ENCODE data around the gene PPM1D.

The PPM1D gene

DNA sequence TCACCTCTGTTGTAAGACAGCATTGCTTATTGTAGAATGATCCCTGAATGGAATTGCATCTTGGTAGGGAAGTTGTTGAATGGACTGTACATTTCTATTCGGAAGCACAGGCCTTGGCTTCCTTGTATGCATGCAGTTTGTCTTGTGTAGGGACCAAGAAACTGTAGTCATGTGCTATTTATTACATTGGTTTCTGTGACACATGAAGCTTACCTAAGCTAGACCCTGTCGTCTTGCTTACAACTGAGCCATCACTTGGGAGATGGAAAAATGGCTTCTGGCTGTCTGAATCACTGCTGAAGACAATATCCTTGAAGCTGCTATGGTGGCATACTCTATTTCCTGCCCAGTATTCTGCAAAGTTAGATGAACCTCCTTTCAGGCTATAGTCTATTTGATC lies 29.1 kb downstream of the PPM1D start:
- no peak for DNase-seq (ENCODE audit: low read depth, low spot score)
- H3K4me3 ChIP-seq (ENCODE audit: low read depth, low read length), result no peak overlapping the region
- TF ChIP-seq, protein P1, sequence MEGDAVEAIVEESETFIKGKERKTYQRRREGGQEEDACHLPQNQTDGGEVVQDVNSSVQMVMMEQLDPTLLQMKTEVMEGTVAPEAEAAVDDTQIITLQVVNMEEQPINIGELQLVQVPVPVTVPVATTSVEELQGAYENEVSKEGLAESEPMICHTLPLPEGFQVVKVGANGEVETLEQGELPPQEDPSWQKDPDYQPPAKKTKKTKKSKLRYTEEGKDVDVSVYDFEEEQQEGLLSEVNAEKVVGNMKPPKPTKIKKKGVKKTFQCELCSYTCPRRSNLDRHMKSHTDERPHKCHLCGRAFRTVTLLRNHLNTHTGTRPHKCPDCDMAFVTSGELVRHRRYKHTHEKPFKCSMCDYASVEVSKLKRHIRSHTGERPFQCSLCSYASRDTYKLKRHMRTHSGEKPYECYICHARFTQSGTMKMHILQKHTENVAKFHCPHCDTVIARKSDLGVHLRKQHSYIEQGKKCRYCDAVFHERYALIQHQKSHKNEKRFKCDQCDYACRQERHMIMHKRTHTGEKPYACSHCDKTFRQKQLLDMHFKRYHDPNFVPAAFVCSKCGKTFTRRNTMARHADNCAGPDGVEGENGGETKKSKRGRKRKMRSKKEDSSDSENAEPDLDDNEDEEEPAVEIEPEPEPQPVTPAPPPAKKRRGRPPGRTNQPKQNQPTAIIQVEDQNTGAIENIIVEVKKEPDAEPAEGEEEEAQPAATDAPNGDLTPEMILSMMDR (IDR thresholded peaks at IDR 0.05; ENCODE audit: low read depth, low read length), result no peak
- in situ Hi-C loops (cut with HindIII; ENCODE audit: low sequenced_read_pairs), result no loop called here

DNA sequence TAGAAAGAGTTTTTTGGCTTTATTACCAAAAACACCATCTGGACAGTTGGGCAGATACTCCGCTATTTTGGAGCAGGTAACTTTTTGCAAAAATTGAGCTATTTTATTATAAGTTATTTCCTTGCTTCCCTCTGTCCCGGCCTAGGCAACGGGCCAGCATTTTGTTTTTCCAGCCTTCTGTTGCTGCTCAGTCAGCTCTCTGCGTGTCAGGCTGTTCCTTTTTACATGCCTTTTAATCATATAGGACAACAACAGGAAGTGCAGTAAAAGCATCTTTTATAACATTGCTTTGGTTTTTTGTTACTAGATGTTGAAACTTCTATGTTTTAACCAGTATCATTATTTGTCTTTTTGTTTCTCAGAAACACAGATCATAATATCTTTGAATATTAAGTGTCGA lies 30.4 kb downstream of the PPM1D start:
- TF ChIP-seq, protein P1 (IDR thresholded peaks at IDR 0.05; ENCODE audit: low read depth, low read length), result no peak
- DNase-seq (ENCODE audit: low read depth, low spot score), result peak; percentile 20
- in situ Hi-C loops (cut with HindIII; ENCODE audit: low sequenced_read_pairs), result no loop called here
- H3K4me3 ChIP-seq (ENCODE audit: low read depth, low read length), result no peak overlapping the region

DNA sequence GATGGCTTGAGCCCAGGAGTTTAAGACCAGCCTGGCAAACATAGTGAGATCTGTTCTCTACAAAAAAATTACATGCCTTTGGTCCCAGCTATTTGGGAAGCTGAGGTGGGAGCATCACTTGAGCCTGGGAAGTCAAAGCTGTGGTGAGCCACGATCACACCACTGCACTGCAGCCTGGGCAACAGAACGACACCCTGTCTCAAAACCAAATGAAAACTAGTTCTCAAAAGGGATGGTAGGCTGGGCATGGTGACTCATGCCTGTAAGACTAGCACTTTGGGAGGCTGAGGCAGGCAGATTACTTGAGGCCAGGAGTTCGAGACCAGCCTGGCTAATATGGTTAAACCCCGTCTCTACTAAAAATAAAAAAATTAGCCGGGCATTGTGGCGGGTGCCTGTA lies 31.1 kb downstream of the PPM1D start:
- in situ Hi-C loops (cut with HindIII; ENCODE audit: low sequenced_read_pairs), result no loop called here
- no peak overlapping the region for H3K4me3 ChIP-seq (ENCODE audit: low read depth, low read length)
- TF ChIP-seq, protein P1 (IDR thresholded peaks at IDR 0.05; ENCODE audit: low read depth, low read length), result no peak
- peak; percentile 23 for DNase-seq (ENCODE audit: low read depth, low spot score)

DNA sequence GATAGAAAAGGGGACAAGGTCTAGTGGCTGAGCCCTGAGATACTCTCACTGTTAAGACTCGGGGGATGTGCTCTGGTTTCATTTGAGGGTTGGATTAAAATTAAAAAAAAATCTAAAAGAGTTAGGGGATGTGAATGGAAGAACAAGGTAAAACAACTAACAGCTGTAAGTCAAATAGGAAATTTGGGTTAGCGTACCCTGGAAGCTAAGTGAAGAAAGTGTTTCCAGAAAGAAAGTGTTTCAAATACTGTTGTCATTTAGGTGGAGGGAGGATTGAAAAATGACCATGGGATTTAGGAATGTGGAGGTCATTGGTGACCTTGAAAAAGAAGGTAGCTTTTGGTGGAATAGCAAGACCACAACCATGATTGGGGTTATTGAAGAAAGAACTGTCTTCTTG lies 37.7 kb downstream of the PPM1D start:
- TF ChIP-seq, protein P1 (IDR thresholded peaks at IDR 0.05; ENCODE audit: low read depth, low read length), result no peak
- DNase-seq (ENCODE audit: low read depth, low spot score), result no peak
- in situ Hi-C loops (cut with HindIII; ENCODE audit: low sequenced_read_pairs), result no loop called here
- H3K4me3 ChIP-seq (ENCODE audit: low read depth, low read length), result no peak overlapping the region

DNA sequence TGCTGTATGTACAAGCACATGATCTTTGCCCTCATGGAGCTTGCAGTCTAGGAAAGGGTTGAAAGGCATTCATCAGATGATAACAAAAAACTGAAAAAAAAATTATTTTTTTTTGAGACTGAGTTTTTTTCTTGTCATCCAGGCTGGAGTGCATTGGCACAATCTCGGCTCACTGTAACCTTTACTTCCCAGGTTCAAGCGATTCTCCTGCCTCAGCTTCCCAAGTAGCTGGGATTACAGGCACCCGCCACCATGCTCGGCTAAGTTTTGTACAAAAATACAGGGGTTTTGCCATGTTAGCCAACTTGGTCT lies 39.0 kb downstream of the PPM1D start:
- in situ Hi-C loops (cut with HindIII; ENCODE audit: low sequenced_read_pairs), result no loop called here
- DNase-seq (ENCODE audit: low read depth, low spot score), result no peak
- TF ChIP-seq, protein P1 (IDR thresholded peaks at IDR 0.05; ENCODE audit: low read depth, low read length), result no peak
- H3K4me3 ChIP-seq (ENCODE audit: low read depth, low read length), result no peak overlapping the region

DNA sequence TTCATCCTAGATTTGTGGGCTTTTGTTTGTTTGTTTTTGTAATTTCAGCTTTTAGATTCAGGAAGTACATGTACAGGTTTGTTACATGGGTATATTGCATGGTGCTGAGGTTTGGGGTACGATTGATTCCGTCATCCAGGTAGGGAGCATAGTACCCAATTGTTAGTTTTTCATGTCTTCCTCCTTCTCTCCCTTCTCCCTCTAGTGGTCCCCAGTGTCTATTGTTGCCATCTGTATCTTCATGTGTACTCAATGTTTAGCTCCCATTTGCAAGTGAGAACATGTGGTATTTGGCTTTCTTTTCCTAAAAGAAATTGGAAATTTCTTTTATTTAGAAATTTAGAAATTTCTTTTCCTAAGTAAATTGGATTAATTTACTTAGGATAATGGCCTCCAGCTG lies 40.5 kb downstream of the PPM1D start:
- in situ Hi-C loops (cut with HindIII; ENCODE audit: low sequenced_read_pairs), result no loop called here
- TF ChIP-seq, protein P1 (IDR thresholded peaks at IDR 0.05; ENCODE audit: low read depth, low read length), result peak; percentile 66
- H3K4me3 ChIP-seq (ENCODE audit: low read depth, low read length), result no peak overlapping the region
- DNase-seq (ENCODE audit: low read depth, low spot score), result no peak

DNA sequence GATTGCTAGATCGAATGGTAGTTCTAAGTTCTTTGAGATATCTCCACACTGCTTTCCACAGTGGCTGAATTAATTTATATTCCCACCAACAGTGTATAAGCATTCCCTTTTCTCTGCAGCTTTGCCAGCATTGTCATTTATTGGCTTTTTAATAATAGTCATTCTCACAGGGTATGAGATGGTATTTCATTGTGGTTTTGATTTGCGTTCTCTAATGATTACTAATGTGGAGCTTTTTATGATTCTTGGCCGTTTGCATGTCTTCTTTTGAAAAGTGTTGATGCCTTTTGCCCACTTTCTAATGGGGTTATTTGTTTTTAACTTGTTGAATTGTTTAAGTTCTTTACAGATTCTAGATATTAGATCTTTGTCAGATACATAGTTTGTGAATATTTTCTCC lies 41.1 kb downstream of the PPM1D start:
- in situ Hi-C loops (cut with HindIII; ENCODE audit: low sequenced_read_pairs), result no loop called here
- no peak for DNase-seq (ENCODE audit: low read depth, low spot score)

More for the DNA sequence above, 41.1 kb downstream of the PPM1D start:
- TF ChIP-seq, protein P1 (IDR thresholded peaks at IDR 0.05; ENCODE audit: low read depth, low read length), result no peak
- H3K4me3 ChIP-seq (ENCODE audit: low read depth, low read length), result no peak overlapping the region

Measured in astrocyte of the spinal cord (primary cell).